A549 (cell line): ENCODE measurements around the gene RABL6. TPM values are rescaled to one million over a fixed set of nuclear protein-coding genes. Genes with fewer than 3 reads are reported as not detected.

ENCODE experiments used
- ATAC-seq, 2 experiments: fragments of 200-7000 bp in 1 of 2; fragments of >200 bp in 1 of 2; cut with Nextera tagmentation in 1 of 2; cut with Tn5 transposase in 1 of 2; 3 replicates each; pipeline versions ENCODE4 v1.8.0 to v1.9.1; 2018 to 2020; ENCODE audit warnings: mild to moderate bottlenecking in 1 of 2, moderate library complexity in 1 of 2
- CTCF ChIA-PET: fragments of 300-600 bp; sonication (Branson Sonifier 250); formaldehyde crosslinking; extraction: SDS; loops from one replicate; lab custom pipeline; 2021; ENCODE audit warnings: antibody characterized with exemption, inconsistent platforms; lab: Yijun Ruan, JAX
- POLR2A ChIA-PET: fragments of 350-600 bp; formaldehyde crosslinking; extraction: SDS; loops from one replicate; lab custom pipeline; 2021; ENCODE audit warnings: antibody characterized with exemption, inconsistent platforms; lab: Yijun Ruan, JAX
- DNase-seq, 2 experiments: peaks; one replicate each; pipeline versions ENCODE4 v3.0.0 to v3.0.0-alpha.2; 2011 to 2016; ENCODE audit warnings: low read depth in 1 of 2, low spot score in 1 of 2
- FAIRE-seq: peaks from 2 replicates; lab custom pipeline; 2011; peaks lifted over from hg19 to GRCh38; lab: Jason Lieb, UNC
- H3K27ac ChIP-seq, 2 experiments: fragments of >200 bp; sonication (Bioruptor Twin); formaldehyde crosslinking; 3 replicates each; pipeline ENCODE4 v1.5.1; 2016 to 2017
- H3K4me1 ChIP-seq: fragments of >200 bp; sonication (Bioruptor Twin); formaldehyde crosslinking; 3 replicates; pipeline ENCODE4 v1.6.1; 2016
- H3K4me2 ChIP-seq: fragments of >200 bp; sonication (Bioruptor Twin); formaldehyde crosslinking; 3 replicates; pipeline ENCODE4 v1.6.1; 2016
- H3K4me3 ChIP-seq: fragments of >200 bp; sonication (Bioruptor Twin); formaldehyde crosslinking; 3 replicates; pipeline ENCODE4 v1.5.1; 2016
- H3K9me3 ChIP-seq: fragments of >200 bp; sonication (Bioruptor Twin); formaldehyde crosslinking; 3 replicates; pipeline ENCODE4 v1.6.1; 2016
- BHLHE40 ChIP-seq: IDR thresholded peaks from 2 replicates; pipeline ENCODE4 v1.6.1; 2012; ENCODE audit warnings: low read depth, low read length, inconsistent platforms
- CBX2 ChIP-seq: fragments of 200-600 bp; sonication (generic); IDR thresholded peaks from 2 replicates; pipeline ENCODE4 v1.6.1; 2016; ENCODE audit warnings: low read depth, mild to moderate bottlenecking, borderline replicate concordance
- ESRRA ChIP-seq: fragments of 150-350 bp; IDR thresholded peaks from 2 replicates; pipeline ENCODE4 v1.6.1; 2014; ENCODE audit warnings: mild to moderate bottlenecking, low read length, borderline replicate concordance
- FOXS1 ChIP-seq: fragments of 250-450 bp; sonication (Bioruptor Pico); IDR thresholded peaks from 2 replicates; pipeline ENCODE4 v1.5.0; 2020; ENCODE audit warnings: mild to moderate bottlenecking, moderate library complexity
- GATA3 ChIP-seq: IDR thresholded peaks from 2 replicates; pipeline ENCODE4 v1.6.1; 2012; ENCODE audit warnings: borderline replicate concordance
- HDAC2 ChIP-seq: fragments of 200-600 bp; sonication (generic); IDR thresholded peaks from 2 replicates; pipeline ENCODE4 v1.6.1; 2016
- HOXA7 ChIP-seq: fragments of 250-450 bp; sonication (Bioruptor Pico); IDR thresholded peaks from 2 replicates; pipeline ENCODE4 v1.5.0; 2020; ENCODE audit warnings: mild to moderate bottlenecking, moderate library complexity
- KDM1A ChIP-seq: fragments of 200-600 bp; sonication (generic); IDR thresholded peaks from 2 replicates; pipeline ENCODE4 v1.6.1; 2016; ENCODE audit warnings: low read depth, mild to moderate bottlenecking
- KDM5A ChIP-seq: fragments of 200-600 bp; sonication (generic); IDR thresholded peaks from 2 replicates; pipeline ENCODE4 v1.6.1; 2016; ENCODE audit warnings: antibody characterized with exemption, mild to moderate bottlenecking
- MYC ChIP-seq: IDR thresholded peaks from 2 replicates; pipeline ENCODE4 v1.6.1; 2012; ENCODE audit warnings: mild to moderate bottlenecking, inconsistent platforms, low read length, improper control_type of control experiment, borderline replicate concordance
- NR3C1 ChIP-seq: fragments of >200 bp; sonication (Bioruptor Twin); formaldehyde crosslinking; IDR thresholded peaks from 3 replicates; pipeline ENCODE4 v1.6.1; 2017
- PHF8 ChIP-seq: fragments of 200-600 bp; sonication (generic); IDR thresholded peaks from 2 replicates; pipeline ENCODE4 v1.6.1; 2016; ENCODE audit warnings: low read depth, mild to moderate bottlenecking, antibody characterized with exemption, moderate library complexity, borderline replicate concordance
- REST ChIP-seq: fragments of 200-600 bp; sonication (generic); IDR thresholded peaks from 2 replicates; pipeline ENCODE4 v1.6.1; 2016; ENCODE audit warnings: antibody characterized with exemption, mild to moderate bottlenecking, moderate library complexity
- RNF2 ChIP-seq: fragments of 200-600 bp; sonication (generic); IDR thresholded peaks from 2 replicates; pipeline ENCODE4 v1.6.1; 2016; ENCODE audit warnings: low read depth, mild to moderate bottlenecking, antibody characterized with exemption, moderate library complexity, borderline replicate concordance
- SMC3 ChIP-seq: fragments of >200 bp; sonication (Bioruptor Twin); formaldehyde crosslinking; IDR thresholded peaks from 3 replicates; pipeline ENCODE4 v1.6.1; 2018; ENCODE audit warnings: inconsistent platforms
- SREBF2 ChIP-seq: fragments of 450-650 bp; IDR thresholded peaks from 2 replicates; pipeline ENCODE4 v1.6.1; 2014; ENCODE audit warnings: mild to moderate bottlenecking, moderate library complexity
- TFCP2L1 ChIP-seq: fragments of 250-450 bp; sonication (Bioruptor Pico); IDR thresholded peaks from 2 replicates; pipeline ENCODE4 v1.5.0; 2021; ENCODE audit warnings: mild to moderate bottlenecking
- ZNF302 ChIP-seq: fragments of 250-450 bp; sonication (Bioruptor Pico); IDR thresholded peaks from 2 replicates; pipeline ENCODE4 v1.9.0; 2021; ENCODE audit warnings: inconsistent platforms, mild to moderate bottlenecking, moderate library complexity
- WGBS: methylation state at CpG from one replicate; pipeline ENCODE4 v1.1.6; 2017; ENCODE audit errors: missing lambda C conversion rate; 5-methylcytosine and 5-hydroxymethylcytosine counted together
- polyA plus RNA-seq, 4 experiments: library from polyadenylated mRNA; depleted of rRNA in 3 of 4; stranded (reverse); fragments of >200 nt; fragmentation: RNase III in 1 of 4; extraction: RNeasy Plus Mini Kit Qiagen cat#74134 plus additional on column Dnase treatment in 1 of 4; gene quantifications; 2 replicates in 3 of 4; 3 replicates in 1 of 4; pipeline ENCODE4 v1.2.3, GENCODE V29; 2011 to 2017
- TF ChIP-seq, protein P1 (sequence below): fragments of 250-450 bp; sonication (Bioruptor Pico); IDR thresholded peaks from 2 replicates; pipeline ENCODE4 v1.5.0; 2020; ENCODE audit warnings: low read depth, mild to moderate bottlenecking, moderate library complexity
- TF ChIP-seq, protein P2 (sequence below): fragments of >200 bp; sonication (Bioruptor Twin); formaldehyde crosslinking; IDR thresholded peaks from 2 replicates; pipeline ENCODE4 v1.6.1; 2016
- TF ChIP-seq, protein P3 (sequence below): fragments of 450-650 bp; IDR thresholded peaks from 2 replicates; pipeline ENCODE4 v1.6.1; 2014; ENCODE audit warnings: antibody characterized with exemption

Gene RABL6
- polyA plus RNA-seq, 2 of the 4 experiments (the other 2 are of a cell fraction), result 46.8 to 71.4 TPM

GRCh38 chr9:136826188-136826541 is 18.4 kb downstream of the RABL6 start:
- no peaks in the 10 kb centered on the region for H3K9me3 ChIP-seq
- POLR2A ChIA-PET, result no interaction called here
- FAIRE-seq (no peak), ATAC-seq (no peak), DNase-seq (no peak)
- H3K4me3 ChIP-seq, result no peak overlapping the region
- no peak overlapping the region for H3K4me2 ChIP-seq
- no peaks in the 10 kb centered on the region for H3K4me1 ChIP-seq
- H3K27ac ChIP-seq, result no peak overlapping the region
- CTCF ChIA-PET, result interaction anchor here (0.5 to 3.0 kb wide), 7 partner anchors 9 to 256 kb away, joined by 3 to 10 read pairs (median 3); partner anchors contain the start of gene AJM1
- TF ChIP-seq ESRRA, result no peak
- TF ChIP-seq, protein P1, sequence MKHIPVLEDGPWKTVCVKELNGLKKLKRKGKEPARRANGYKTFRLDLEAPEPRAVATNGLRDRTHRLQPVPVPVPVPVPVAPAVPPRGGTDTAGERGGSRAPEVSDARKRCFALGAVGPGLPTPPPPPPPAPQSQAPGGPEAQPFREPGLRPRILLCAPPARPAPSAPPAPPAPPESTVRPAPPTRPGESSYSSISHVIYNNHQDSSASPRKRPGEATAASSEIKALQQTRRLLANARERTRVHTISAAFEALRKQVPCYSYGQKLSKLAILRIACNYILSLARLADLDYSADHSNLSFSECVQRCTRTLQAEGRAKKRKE (CRISPR knock-in tag), result no peak
- TF ChIP-seq, protein P2, sequence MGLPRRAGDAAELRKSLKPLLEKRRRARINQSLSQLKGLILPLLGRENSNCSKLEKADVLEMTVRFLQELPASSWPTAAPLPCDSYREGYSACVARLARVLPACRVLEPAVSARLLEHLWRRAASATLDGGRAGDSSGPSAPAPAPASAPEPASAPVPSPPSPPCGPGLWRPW, result no peak
- TF ChIP-seq CBX2, result no peak
- no peak for TF ChIP-seq NR3C1
- WGBS, result 89% methylated on average over 13 of the region's 17 CpGs

GRCh38 chr9:136826703-136827582 is 19.2 kb downstream of the RABL6 start:
- Histone ChIP-seq H3K4me1 (no peaks in the 10 kb centered on the region), H3K4me2 (no peak overlapping the region), H3K4me3 (no peak overlapping the region), H3K27ac (no peak overlapping the region), H3K9me3 (no peaks in the 10 kb centered on the region)
- 94% methylated on average over 8 of the region's 24 CpGs for WGBS
- CTCF ChIA-PET, result interaction anchor here (0.5 to 3.0 kb wide), 9 partner anchors 8 to 237 kb away, joined by 3 to 10 read pairs (median 4); partner anchors contain the start of gene AJM1
- POLR2A ChIA-PET, result interaction anchor here (0.7 kb wide), 1 partner anchor 16 kb away, joined by 4 read pairs; no protein-coding TSS in a partner anchor
- DNase-seq (no peak), FAIRE-seq (no peak), ATAC-seq (no peak)
- TF ChIP-seq KDM1A (no peak), KDM5A (no peak), MYC (no peak), FOXS1 (CRISPR knock-in tag) (no peak), PHF8 (no peak), GATA3 (no peak), ZNF302 (CRISPR knock-in tag) (no peak), RNF2 (no peak), TFCP2L1 (CRISPR knock-in tag) (no peak), HDAC2 (no peak), BHLHE40 (no peak), SMC3 (no peak), REST (no peak), HOXA7 (CRISPR knock-in tag) (no peak), SREBF2 (no peak)
- TF ChIP-seq, protein P3, sequence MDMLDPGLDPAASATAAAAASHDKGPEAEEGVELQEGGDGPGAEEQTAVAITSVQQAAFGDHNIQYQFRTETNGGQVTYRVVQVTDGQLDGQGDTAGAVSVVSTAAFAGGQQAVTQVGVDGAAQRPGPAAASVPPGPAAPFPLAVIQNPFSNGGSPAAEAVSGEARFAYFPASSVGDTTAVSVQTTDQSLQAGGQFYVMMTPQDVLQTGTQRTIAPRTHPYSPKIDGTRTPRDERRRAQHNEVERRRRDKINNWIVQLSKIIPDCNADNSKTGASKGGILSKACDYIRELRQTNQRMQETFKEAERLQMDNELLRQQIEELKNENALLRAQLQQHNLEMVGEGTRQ, result no peak
